ENCODE results near the gene ALDH1L1. TPM values are rescaled to one million over a fixed set of nuclear protein-coding genes. Genes with fewer than 3 reads are reported as not detected.

ALDH1L1 gene
- total and polyA plus RNA-seq, 2 of the 8 experiments (the other 6 are each of a cell fraction or from before 2014, with no cell fraction given), result 0.98 to 1.6 TPM

- TF ChIP-seq SAP30 (IDR thresholded peaks at IDR 0.05; ENCODE audit: insufficient read depth, insufficient replicate concordance, low read length) (no peak), CHD2 (IDR thresholded peaks at IDR 0.05; ENCODE audit: low read length) (no peak), YY1 (IDR thresholded peaks at IDR 0.05; ENCODE audit: low read depth, low read length) (no peak)
These were observed 44.8 kb downstream of the ALDH1L1 start (continued) for GRCh38 chr3:126135406-126136076.
